ENCODE data around the gene SEC16A.
A peak's percentile ranks its signal among the peaks of the same experiment; 100 is the strongest.
"Not testable (repeated sequence)": the region's sequence is repeated elsewhere in the genome, so short reads cannot be mapped to it uniquely, and the experiment has no call there.

SEC16A gene

DNA sequence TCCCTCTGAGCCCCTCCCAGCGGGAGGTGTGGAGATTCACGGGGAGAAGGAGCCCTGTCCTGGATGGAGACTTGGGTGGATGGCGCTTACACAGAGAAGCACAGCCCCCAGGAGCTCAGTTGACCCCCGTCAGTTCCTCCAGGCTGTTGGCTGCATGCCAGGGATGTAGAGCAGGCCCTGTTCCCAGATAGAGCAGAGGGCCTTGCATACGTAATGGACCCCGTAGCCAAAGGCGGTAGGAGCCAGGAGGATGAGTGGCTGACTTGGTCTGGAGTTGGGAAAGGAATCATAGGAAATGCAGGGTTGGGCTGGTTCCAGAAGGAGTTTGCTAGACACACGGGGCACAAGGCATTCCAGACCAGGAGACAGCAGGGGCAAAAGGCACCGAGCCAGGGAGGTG is 69.9 kb downstream of the SEC16A start:
- DNase-seq, result no peak

- no peak for DNase-seq
These were observed 71.5 kb downstream of the SEC16A start for GRCh38 chr9:136411378-136411777.

DNA sequence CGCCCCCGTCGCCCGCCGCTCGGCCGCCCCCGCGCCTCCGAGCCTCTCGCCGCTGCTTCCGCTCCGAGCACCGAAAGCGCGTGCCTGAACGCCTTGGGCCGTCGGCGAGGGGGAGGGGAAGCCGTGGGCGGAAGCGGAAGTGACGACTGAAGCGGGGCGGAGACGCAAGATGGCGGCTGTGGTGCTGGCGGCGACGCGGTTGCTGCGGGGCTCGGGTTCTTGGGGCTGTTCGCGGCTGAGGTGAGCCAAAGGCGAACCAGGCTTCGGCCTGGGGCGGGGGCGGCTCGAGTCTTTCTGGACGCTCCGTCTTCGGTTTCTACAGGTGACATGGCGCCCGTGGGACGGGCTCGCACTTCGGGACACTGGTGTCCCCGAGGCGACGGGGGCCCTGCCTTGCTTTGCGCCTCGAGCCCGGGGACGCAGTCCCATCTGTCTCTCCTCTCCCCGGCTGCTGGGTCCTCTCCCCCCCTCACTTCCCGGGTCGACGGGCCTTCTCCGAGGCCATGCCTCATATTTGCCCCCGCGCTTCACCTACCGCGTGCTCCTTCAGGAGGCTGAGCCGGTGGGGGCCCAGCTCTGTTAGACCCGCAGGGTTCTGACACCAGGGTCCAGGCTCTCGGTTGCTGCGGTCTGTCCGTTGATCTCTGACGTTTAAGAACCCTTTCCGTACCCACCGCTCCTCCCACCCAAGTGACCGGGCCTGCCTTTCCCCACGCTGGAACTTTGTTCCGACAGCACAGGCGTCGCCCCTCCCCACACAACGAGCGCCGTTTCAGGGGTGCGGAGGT is 72.1 kb downstream of the SEC16A start, which contains the start of the genes ENTR1 and PMPCA:
Gene ENTR1 (minus strand): TSS at position 115 of the 788 bp plus-strand sequence. CDS start 217 bp downstream, outside the sequence.
Gene PMPCA (plus strand): TSS at position 159 of the 788 bp plus-strand sequence. CDS start 11 bp downstream, at position 170.
- DNase-seq, result peak; percentile 74

GRCh38 chr9:136409557-136410455 is 73.0 kb downstream of the SEC16A start:
- peak; percentile 5 for DNase-seq

- DNase-seq, result no peak
These were observed 74.9 kb downstream of the SEC16A start for GRCh38 chr9:136407911-136408310.

DNA sequence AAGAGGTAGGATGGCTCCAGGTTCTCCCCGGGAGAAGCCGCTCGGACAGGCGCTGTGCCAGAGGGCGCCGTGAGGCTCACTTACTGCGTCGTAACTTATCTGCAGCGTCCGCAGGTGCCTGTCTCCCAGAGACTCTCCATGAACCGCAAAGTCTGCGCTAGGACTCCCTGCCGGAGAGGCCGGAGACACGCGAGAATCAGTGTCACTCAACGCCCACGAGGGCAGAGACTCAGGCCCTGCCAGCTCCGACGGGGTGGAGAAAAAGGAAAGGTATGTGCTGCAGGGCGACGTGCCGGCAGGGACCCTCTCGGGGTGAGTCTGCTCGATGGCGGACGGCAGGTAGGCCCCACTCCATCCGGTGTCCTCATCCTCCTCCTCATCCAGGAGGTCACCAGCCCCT is 75.8 kb downstream of the SEC16A start:
- DNase-seq, result not testable (repeated sequence)

- not testable (repeated sequence) for DNase-seq
These were observed 76.9 kb downstream of the SEC16A start for GRCh38 chr9:136405904-136406303.

DNA sequence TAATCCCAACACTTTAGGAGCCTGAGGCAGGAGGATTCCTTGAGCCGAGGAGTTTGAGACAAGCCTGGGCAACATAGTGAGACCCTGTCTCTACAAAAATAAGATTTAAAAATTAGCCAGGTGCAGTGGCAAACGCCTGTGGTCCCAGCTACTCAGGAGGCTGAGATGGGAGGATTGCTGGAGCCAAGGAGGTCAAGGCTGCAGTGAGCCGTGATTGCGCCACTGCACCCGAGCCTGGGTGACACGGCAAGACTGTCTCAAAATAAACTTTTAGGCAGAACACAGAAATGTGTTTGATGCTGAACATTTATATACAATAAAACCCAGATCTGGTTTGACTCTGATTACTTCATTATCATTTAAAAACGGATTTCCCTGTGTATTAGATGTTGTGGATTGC is 77.4 kb downstream of the SEC16A start:
- no peak for DNase-seq

DNA sequence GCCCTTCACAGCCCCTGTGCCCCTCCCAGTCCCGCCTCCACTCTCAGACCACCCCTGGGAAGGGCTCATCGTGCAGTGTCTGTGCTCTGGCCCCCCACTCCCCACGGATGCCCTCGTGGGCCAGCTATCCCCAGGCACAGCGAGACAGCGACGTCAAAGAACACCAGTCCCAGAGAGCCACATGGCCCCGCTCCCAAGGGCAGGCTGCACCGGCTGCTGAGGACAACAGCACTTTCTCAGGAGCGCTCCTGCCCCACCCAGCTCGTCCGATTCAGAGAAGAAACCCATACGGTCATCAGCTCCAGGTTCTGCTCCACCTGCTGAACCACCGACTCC is 78.1 kb downstream of the SEC16A start:
- no peak for DNase-seq

GRCh38 chr9:136403915-136404800 is 78.7 kb downstream of the SEC16A start:
- DNase-seq, result no peak

GRCh38 chr9:136403538-136403914 is 79.3 kb downstream of the SEC16A start:
- DNase-seq, result no peak

- no peak for DNase-seq
These were observed 80.8 kb downstream of the SEC16A start for GRCh38 chr9:136402067-136402466.

- no peak for DNase-seq
These were observed 81.5 kb downstream of the SEC16A start for GRCh38 chr9:136401173-136401922.

- DNase-seq, result peak; percentile 84
These were observed 82.6 kb downstream of the SEC16A start, which contains the start of gene SNAPC4 for GRCh38 chr9:136400038-136400834. TSS of gene SNAPC4 (minus strand) at chr9:136400170. CDS start at chr9:136398428, 1,742 bp downstream.

GRCh38 chr9:136399176-136400037 is 83.4 kb downstream of the SEC16A start:
- DNase-seq, result no peak

GRCh38 chr9:136398286-136398685 is 84.6 kb downstream of the SEC16A start:
- no peak for DNase-seq

- no peak for DNase-seq
These were observed 85.2 kb downstream of the SEC16A start for GRCh38 chr9:136397643-136398042.

- no peak for DNase-seq
These were observed 86.7 kb downstream of the SEC16A start for GRCh38 chr9:136396219-136396515.

- no peak for DNase-seq
These were observed 87.3 kb downstream of the SEC16A start for GRCh38 chr9:136395345-136396218.
